ENCODE measurements around the gene PCED1B. TPM values are rescaled to one million over a fixed set of nuclear protein-coding genes. Genes with fewer than 3 reads are reported as not detected.

PCED1B gene
- total RNA-seq, 1 experiment from 2014 or later, result 0.52 TPM

DNA sequence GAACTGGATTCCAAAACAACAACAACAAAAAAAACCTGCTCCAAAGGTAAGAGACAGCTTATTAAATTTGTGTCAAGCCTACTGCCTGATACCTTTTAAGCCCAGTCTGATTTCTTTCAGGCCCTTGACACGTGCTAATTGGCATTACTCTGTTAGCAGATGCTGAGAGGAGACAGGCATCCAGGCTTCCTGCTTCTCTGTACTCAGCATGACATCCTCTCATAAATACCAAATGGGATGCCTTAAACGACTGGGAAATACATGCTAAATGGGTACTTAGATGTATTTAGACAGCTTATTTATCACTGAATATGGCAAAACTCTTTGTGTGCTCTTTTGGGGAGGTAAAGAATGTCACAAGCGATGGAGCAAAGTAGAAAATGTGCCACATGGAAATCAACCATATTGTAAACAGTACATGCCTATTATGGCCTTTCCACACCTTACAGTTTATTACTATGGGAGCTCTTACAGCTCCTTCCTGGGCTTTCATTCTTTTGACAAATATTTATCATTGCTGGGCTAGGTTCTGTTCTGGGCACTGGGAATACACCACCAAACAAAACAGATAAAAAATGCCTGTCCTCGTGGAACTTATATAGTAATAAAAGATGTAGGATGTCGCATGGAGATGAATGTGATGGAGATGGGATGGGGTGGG is 11.5 kb upstream of the PCED1B start:
- no peak for DNase-seq (ENCODE audit: low spot score)

DNA sequence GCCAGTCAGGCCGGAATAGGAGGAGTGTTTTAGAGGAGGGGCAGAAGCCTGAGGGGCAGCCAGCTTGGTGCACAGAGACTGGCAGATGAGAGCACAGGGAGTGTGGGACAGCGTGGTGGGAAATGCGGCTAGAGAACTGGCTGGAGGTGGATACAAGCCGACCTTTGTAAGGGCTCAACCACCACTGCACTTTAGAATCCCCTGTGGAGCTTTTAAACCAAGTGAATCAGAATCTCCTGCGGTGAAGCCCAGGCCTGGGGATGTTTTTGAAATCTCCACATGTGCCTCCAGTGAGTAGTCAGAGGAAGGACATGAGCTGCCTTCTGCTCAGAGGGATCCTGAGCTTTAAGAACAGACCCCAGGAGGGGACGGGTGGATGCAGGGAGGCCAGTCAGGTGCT is 10.9 kb upstream of the PCED1B start:
- peak; percentile 66 for DNase-seq (ENCODE audit: low spot score)

DNA sequence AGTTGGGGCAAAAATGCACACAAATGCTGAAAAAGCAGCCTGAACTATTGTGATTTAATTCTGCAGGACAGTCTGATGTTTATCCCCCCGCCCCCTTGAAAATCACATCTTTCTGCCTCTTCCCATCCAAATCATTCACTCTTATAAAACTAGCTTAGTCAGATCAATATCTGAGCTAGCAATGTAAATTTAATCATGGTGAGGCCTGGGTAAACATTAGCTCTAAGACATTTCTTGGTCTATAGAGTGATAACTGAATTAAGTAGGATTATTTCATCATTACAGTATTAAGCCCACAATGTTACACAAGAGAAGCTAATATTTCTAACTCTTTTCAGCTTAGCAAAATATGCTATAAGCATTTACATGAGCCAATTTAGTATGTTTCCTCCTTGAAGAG is 9.1 kb upstream of the PCED1B start:
- no peak for DNase-seq (ENCODE audit: low spot score)

DNA sequence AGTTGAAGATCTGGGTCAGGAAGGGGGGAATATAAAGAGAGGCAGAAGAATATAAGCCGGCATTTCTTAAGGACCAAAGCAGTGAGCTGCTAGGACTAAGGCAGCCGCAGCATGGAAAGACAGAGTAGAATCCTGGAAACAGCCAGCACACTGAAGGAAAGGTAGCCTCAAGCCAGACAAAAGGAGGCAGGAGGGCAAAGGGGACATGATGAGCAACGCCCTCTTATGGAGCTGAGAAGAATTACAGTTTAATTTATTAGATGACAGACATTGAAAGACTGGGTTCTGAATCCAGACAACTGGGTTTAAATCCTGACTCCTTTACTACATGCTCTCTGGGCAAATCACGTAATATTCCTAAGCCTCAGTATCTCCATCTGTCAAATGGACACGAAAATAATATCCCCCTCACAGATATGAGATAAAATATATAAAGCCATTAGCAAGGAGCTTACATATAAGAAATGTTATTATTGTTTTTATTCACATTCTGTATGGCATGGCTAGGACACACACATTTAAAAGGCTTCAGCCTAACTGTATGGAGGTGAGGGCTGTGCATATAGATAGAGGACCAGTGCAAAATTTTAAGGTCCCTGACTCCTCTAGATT is 8.1 kb upstream of the PCED1B start:
- DNase-seq (ENCODE audit: low spot score), result no peak

DNA sequence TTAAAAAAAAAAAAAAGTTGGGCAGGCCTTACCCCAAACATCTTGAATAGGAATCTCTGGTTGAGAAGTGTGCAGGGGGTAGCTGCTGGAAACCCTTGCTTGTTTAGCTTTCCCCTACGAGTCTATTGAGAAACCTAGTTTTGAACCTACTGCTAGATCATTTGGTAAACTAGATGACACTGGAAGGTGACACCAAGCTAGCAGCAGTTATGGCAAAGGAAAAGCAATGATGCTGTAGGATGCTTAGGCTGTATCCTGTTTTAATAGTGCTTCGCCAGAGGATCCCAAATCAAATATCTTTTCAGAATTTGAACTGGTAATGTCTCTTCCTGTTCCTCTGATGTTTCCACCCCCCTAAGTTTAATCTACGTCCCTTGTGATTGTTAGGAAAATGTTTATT is 5.5 kb upstream of the PCED1B start:
- DNase-seq (ENCODE audit: low spot score), result no peak

DNA sequence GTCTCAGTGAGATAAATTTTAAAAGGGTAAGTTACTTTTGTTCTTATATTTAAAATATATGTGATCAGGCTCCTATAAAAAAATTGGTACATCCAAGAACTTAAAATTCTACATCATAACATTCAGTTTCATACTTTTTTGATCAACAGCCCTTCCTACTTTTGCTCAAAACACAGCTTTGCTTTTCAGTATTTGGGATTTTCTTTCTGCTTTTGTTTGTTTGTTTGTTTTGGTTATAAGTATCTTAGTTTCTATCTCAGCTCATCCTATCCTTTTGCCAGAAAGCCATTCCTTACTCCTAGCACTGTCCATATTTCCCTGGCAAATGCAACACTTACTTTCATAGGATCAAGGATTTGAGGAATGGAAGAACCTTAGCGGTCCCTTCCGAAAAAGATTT is 4.7 kb upstream of the PCED1B start:
- DNase-seq (ENCODE audit: low spot score), result no peak

DNA sequence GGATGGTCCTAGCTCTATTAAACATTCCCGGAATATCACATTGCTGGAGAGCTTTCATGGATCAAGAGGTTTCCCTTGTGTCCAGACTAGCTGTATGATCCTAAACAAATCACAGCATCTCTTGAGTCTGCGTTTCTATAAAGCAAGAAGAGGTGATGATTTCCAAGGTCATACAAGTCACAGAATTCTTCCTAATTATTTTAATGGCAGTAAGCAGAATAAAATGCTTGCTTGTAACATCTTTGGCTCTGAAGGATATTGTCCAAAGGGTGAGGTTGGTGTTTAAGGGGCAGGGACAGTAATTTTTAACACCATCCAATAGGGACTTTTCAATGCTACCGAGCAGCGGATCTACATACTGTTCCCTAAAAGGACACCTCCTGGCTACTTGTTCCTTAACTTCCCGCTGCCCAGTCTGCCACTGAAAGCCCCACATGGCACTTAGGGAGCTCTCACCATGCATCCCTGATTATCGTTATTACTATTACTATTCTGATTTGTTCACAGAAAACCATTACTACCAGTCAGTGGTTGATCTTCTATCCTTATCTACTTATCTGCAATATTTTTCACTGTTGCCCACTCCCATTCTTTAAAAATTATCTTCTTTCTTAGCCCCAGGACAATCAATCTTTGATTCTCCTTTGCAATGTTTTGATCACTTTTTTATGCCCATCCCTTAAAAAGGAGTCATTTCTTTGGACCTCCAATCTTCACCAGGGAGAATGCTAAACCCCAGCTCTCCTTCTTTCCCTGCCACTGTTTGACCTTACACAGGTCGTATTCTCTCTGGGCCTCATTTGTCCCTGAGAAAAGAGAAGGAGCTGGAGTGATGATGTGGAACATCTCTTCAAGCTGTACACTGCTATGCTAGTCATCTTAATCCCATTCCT is 4.0 kb upstream of the PCED1B start:
- DNase-seq (ENCODE audit: low spot score), result no peak

DNA sequence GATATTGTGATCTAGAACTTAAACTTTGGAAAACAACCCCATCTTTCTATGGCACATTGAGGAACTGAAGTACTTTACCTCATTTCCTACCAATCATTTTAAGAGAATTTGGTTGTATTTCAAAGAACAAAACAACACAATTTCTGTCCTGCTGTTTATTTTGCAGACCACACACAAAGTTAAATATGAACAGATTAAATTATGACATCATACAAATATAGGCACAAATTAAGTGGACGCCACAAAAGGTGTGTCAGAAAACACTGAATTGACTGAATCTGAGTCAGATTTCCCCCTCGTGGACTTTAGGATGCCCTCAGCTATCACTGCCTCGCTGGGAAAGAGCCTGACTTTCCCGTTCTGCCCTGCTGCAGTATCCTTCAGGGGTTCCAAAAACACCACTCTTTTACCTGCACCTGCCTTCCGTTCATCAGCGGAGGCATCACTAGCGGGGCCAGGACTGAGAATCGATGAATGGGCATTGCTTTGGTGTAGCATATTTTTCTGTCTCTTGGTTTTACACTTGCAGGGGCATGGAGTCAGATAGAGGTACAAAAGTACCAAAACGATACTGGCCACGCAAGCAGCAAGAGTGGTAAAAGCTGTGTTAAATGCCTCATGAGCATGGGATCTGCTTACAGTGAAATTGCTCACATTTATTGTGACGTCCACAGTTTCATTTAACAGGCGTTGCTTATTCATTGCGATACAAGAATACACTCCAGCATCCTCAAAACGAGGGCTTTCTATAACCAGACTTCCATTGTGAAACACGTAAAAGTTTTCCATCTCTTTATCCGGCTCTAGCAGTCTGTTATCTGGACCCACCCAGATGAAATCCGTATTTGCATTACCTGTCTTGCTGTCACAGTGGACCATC is 2.0 kb upstream of the PCED1B start:
- DNase-seq (ENCODE audit: low spot score), result no peak

DNA sequence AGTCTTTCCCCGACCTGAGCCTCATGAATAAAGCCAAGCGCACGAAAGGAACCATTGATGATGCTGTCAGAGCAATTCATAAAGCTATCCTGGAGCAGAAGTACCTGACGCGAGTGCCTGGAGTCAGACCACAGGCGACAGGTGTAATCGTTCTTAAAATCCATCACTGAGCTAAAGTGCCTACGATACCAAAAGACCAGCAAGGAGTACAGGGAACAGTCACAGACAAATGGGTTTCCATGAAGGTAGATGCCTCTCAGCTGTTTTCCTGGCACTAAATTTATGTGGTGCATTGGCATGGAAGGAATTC is 1.4 kb upstream of the PCED1B start:
- DNase-seq (ENCODE audit: low spot score), result no peak

DNA sequence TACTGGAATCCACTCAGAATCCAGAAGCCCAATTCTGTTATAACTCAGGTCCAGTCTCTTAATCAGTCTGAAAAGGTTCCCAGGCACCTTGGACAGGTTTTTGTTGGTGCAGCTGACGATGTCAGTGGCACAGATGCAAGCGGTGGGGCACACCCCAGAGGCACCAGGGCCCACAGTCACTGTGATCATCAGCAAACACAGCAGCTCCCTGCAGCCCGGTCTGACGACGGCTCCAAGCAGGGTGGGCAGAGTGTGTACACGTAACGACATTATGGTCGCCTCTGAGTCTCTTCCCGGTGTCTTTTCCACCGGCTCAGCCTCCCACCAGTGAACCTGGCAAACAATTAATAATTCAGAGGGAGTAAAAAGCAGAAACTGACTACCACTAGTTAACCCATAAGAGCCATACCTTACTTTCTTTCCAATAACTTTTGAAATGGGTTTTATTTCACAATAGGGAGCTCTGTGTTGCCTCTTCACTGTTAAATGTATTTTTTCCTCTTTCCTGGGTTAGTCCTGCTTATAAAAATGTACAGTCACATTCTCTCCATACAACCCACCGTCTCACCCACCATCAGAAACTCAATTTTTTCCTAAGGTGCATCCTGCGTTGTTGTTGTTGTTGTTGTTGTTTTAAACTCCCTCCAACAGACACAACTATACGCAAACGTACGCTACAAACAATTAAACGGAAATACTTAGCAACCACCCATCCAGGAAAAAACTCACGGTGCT is 521 bp upstream of the PCED1B start:
- peak; percentile 48 for DNase-seq (ENCODE audit: low spot score)

DNA sequence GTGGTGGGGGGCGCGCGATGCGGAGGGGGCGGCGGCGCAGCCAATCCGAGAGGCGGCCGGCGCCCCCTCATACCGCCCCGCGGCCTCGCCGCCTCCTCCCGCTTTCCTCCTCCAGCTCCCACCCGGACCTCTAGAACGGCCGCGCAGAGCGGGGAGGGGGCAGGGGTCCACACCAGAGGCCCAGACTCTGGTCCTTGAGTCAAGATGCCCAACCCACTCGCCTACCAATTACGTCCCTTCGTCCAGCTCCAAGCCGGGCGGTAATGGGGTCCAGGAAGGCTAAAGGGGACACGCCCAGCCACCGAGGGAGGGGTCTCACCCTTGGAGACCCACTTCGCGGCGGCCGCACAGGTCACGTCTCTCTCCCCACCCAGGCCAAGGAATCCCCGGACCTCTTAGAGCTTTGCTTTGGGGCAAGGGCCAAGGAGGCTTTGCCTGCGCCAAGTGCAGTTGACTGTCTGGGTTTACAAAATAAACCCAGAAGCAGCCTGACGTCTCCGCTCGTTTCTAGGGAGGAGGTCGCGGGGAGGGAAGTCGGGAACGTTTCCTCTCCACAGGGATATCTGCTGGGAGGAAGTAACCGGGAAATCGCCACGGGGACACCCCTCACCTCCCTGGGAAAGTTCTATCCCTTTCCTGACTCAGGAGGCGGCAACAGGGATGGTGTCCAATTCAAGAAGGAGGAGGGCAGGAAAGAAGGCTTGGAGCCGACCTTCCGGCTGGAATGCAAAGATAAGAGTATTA is 732 bp downstream of the PCED1B start:
- DNase-seq (ENCODE audit: low spot score), result peak; percentile 85

DNA sequence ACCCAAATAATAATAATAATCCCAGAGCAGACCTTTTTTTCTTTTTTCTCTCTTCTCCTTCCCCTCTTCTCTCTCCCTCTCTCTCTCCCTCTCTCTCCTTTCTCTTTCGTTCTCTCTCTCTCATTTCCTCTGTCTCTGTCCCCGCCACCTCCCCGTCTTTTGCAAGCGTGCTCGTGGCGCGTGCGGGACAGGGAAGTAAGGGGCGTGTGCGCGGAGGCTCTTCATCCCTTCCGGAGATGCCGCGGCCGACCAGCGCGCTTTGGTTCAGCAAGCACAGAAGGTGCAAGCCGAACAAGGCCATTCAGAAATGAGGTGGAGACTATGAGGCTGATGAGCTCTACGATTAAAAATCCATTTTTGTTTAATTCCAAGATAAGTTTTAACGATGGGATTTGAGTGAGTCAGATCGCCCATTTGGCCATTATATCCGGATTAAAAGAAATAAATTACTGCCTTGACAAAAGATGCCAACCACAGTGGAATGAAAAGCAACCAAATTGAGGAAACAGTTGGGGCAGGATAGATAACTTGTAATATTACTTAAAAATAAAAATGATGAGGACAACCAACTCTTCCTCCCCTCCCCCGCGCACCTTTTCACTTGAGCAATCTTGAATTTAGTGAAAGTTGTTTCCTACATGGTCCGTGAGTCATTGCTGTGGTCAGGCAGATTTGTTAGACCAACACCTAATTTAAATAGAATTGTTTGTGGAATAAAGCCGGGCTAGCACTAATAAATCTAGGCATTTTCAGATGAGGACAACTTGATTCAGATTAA is 1.5 kb downstream of the PCED1B start:
- peak; percentile 94 for DNase-seq (ENCODE audit: low spot score)

DNA sequence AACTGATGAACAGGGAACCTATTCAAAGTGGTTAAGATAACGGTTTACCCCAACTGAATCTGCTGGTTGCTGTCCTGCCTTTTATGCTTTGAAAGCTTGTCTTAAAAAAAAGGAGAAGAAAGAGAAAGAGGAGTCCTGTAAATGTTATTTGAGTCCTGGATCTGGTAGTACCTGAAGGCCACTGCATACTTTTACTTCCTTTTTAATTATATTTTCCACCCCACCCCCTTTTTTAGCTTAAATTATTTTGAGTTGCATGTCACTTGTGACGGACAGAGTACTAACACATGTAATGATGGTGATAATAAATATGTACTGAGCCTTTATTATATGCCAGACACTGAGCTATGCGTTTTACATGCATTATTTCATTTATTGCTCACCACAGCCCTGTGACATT is 2.9 kb downstream of the PCED1B start:
- DNase-seq (ENCODE audit: low spot score), result no peak

DNA sequence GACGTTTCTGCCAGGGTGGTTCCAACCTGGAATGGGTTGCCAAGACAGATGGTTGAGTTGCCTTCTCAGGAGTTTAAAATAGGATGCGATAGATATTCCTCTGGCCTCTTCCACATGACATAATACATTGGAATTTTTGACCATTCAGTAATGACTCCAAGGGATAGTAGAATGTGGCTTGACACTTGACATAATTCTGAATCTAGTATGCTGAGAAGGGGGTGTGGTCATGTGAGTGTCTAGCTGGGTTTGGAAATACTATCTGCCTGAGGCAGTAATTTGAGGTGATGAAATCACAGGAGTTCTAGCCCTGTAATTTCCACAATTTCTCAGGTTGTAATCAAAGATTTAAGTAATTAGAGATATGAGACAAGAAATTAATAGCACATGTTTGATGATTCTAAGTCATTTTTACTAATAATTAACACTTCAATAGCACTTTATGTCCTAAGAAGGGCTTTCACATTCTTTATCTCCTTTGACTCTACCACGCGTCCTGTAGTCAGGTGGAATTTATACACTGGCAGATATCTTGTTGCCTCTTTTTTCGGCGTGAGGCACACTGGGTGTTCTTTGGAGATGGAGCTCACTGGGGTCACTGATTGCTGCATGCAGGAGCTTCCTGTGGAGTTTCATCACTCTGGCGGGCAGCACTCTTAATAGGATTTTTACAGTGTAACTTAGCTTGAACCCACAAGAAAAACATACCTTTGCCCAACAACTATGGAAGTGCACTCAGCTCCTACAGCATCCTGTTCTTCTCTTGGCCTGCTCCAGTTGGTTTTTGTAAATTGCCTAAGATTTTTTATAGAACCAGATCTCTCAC is 3.6 kb downstream of the PCED1B start:
- DNase-seq (ENCODE audit: low spot score), result peak; percentile 98

DNA sequence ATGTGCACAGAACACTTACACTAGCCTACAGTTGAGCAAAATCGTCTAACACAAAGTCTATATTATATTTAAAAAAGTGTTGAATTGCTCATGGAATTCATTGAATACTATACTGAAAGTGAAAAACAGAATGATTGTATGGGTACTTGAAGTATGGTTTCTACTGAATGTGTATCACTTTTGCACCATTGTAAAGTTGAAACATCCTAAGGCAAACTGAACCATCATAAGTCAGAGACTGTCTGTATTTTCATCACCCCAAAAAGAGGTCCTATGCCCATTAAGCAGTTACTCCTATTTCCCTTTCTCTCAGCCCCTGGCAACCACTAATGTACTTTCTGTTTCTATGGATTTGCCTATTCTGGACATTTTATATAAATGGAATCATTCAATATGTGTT is 4.8 kb downstream of the PCED1B start:
- no peak for DNase-seq (ENCODE audit: low spot score)

DNA sequence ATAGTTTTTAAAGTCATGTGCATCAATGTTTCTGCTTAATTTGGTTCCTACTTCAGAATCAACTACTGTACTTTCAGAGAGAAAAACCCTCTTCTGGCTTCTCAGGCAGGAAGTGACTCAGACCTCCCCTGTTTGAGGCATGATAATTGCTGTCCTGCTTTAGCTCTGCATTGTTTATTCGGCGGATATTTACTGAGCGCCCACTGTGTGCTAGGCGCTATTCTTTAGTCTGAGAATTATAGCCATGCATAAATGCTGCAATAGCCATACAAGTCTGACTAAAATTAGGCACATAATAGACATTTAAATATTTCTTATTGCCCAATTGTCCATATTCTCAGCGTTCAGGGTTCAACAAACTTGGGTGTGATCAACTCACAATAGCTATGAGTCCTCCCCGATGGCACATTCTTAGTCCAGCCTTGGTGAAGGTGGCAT is 6.4 kb downstream of the PCED1B start:
- peak; percentile 89 for DNase-seq (ENCODE audit: low spot score)

DNA sequence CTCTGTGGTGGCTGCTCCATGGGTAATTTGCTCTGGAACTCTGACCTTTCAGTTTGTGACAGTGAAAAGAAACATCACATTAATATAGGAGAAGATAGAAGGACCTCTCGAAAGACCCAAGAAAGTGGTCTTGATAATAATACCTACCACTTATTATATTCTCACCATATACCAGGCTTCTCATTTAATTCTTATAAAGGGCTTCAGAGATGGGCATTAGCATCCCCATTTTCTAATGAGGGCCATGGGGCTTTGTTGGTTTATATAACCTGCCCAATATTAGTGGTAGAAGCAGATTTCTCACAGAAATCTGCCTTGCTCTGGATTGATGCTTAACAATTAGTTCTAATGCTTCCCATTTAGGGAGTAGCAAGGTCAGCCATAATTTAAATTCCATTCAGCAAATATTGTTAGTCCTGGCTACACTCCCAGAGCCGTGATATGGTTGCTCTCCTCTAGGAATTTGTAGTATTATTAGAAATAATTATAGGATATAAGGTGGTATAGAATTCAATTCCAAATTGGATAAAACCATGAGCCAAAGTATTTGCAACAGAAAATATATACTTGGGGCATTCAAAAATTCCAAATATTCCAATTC is 7.8 kb downstream of the PCED1B start:
- DNase-seq (ENCODE audit: low spot score), result no peak

Data from A172 (cell line).